ENCODE measurements around the gene NUDT17.

Gene NUDT17

DNA sequence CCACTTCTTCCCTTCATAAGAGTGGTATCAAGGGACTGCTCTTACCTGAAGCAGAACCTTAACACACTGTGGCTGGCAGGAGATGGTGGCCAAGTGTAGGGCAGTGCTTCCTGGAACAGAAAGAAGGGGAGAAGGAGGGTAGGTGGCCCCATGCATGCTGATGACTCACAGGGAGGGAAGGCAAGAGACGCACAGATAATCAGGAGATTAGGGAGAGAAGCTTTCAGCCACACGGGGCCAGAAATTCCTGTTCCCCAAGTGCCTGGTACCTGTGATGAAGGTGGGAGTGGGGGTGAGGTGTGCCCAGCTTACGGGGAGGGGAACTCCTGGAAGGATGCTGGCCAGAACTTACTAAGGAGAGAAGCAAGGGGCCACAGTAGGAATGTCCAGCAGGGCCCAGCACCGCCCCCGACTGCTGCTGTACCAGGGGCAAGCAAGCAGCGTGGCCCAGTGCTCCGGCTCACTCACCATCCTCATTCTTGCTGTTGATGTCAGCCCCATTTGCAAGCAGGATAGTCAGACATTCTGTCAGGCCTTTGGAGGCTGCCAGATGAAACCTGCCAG lies 32.6 kb downstream of the NUDT17 start:
- no peaks in the 10 kb centered on the region for H3K36me3 ChIP-seq (ENCODE audit: insufficient read depth)
- H4K20me1 ChIP-seq (ENCODE audit: insufficient read depth), result no peaks in the 10 kb centered on the region
- no peak overlapping the region for H3K9ac ChIP-seq
- TF ChIP-seq, protein P1, sequence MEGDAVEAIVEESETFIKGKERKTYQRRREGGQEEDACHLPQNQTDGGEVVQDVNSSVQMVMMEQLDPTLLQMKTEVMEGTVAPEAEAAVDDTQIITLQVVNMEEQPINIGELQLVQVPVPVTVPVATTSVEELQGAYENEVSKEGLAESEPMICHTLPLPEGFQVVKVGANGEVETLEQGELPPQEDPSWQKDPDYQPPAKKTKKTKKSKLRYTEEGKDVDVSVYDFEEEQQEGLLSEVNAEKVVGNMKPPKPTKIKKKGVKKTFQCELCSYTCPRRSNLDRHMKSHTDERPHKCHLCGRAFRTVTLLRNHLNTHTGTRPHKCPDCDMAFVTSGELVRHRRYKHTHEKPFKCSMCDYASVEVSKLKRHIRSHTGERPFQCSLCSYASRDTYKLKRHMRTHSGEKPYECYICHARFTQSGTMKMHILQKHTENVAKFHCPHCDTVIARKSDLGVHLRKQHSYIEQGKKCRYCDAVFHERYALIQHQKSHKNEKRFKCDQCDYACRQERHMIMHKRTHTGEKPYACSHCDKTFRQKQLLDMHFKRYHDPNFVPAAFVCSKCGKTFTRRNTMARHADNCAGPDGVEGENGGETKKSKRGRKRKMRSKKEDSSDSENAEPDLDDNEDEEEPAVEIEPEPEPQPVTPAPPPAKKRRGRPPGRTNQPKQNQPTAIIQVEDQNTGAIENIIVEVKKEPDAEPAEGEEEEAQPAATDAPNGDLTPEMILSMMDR (conservative IDR thresholded peaks at IDR 0.05; ENCODE audit: low read depth, low read length), result no peak
- no peaks in the 10 kb centered on the region for H3K79me2 ChIP-seq (ENCODE audit: insufficient read depth, low read depth)
- H3K4me1 ChIP-seq (ENCODE audit: low read depth, poor library complexity, severe bottlenecking), result peaks cover 7% of the 10 kb centered on the region
- H3K4me3 ChIP-seq (IDR thresholded peaks at IDR 0.05; ENCODE audit: insufficient read depth, low read depth, low read length), result no peak overlapping the region
- no peak overlapping the region for H3K4me2 ChIP-seq
- peaks cover 9% of the 10 kb centered on the region; the same call in 1 of the 2 replicates for H3K27me3 ChIP-seq (ENCODE audit: insufficient read depth, low read depth)
- no peak overlapping the region for H2AFZ ChIP-seq (ENCODE audit: low read depth)
- no peak overlapping the region for H3K27ac ChIP-seq

DNA sequence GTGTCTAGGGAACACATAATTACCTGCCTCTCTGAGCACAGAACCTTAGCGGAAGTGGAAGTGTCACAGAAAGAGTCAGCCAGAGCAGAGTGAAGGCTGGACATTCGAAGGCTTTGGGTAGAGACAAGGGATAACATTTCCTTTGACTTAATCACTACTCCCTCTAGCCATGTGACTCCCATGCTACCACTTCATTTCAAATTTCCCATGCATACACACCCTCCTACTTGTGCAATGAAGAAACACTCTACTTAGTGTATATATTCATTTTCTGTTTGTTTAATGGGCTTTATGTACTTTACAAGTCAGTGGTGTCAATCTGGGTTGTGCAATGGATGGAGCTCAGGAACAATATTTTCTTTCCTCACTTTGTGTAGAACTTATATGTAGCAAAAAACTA lies 33.3 kb downstream of the NUDT17 start:
- no peak overlapping the region for H2AFZ ChIP-seq (ENCODE audit: low read depth)
- H3K4me3 ChIP-seq (IDR thresholded peaks at IDR 0.05; ENCODE audit: insufficient read depth, low read depth, low read length), result no peak overlapping the region
- no peak overlapping the region for H3K4me2 ChIP-seq
- no peaks in the 10 kb centered on the region for H4K20me1 ChIP-seq (ENCODE audit: insufficient read depth)
- H3K27ac ChIP-seq, result no peak overlapping the region
- TF ChIP-seq, protein P1 (conservative IDR thresholded peaks at IDR 0.05; ENCODE audit: low read depth, low read length), result no peak
- no peak overlapping the region for H3K9ac ChIP-seq
- H3K4me1 ChIP-seq (ENCODE audit: low read depth, poor library complexity, severe bottlenecking), result peaks cover 7% of the 10 kb centered on the region
- H3K36me3 ChIP-seq (ENCODE audit: insufficient read depth), result no peaks in the 10 kb centered on the region
- no peaks in the 10 kb centered on the region for H3K79me2 ChIP-seq (ENCODE audit: insufficient read depth, low read depth)
- H3K27me3 ChIP-seq (ENCODE audit: insufficient read depth, low read depth), result peaks cover 15% of the 10 kb centered on the region; the same call in 1 of the 2 replicates

DNA sequence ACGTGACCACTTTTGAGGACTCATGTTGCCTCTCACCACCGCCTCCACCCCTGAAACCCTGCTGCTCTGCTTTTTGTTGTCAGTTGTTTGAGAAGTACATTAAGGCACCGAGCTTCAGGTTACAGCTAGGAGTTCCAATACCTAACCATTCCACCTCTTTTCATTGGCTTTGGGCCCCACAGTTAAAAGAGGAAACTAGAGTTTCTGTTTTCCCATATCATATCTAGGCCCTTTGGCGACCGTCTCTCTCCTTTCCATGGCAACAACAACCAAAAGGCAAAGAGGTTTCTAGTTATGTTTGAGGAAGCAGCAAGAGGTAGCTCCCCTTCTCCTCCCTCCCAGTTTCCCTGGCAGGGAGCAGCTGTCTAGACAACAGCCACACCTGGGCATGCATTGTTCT lies 34.3 kb downstream of the NUDT17 start:
- Histone ChIP-seq H4K20me1 (ENCODE audit: insufficient read depth) (no peaks in the 10 kb centered on the region), H3K4me2 (no peak overlapping the region), H3K79me2 (ENCODE audit: insufficient read depth, low read depth) (no peaks in the 10 kb centered on the region), H3K4me1 (ENCODE audit: low read depth, poor library complexity, severe bottlenecking) (peaks cover 7% of the 10 kb centered on the region), H2AFZ (ENCODE audit: low read depth) (no peak overlapping the region), H3K27me3 (ENCODE audit: insufficient read depth, low read depth) (peaks cover 26% of the 10 kb centered on the region), H3K36me3 (ENCODE audit: insufficient read depth) (no peaks in the 10 kb centered on the region), H3K9ac (no peak overlapping the region), H3K4me3 (IDR thresholded peaks at IDR 0.05; ENCODE audit: insufficient read depth, low read depth, low read length) (no peak overlapping the region), H3K27ac (no peak overlapping the region)
- TF ChIP-seq, protein P1 (conservative IDR thresholded peaks at IDR 0.05; ENCODE audit: low read depth, low read length), result no peak

DNA sequence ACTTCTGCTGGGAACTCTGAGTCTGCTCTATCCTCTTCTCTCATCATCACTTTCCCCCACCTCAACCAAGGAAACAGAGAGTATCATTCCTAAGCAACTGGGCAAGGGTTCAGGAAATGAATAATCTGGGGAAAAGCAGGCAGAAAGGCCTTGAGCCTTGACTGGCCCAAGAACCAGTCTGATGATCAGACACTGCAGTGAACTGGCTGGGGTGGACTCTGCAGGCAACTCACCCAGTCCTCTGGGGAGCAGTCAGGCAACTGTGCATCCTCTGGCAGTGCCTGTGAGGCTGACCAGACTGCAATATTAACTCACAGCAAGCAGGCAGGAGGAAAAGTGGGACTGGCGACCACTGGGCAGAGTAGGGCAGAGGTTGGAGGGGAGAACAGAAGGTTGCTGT lies 39.2 kb downstream of the NUDT17 start:
- H3K4me3 ChIP-seq (IDR thresholded peaks at IDR 0.05; ENCODE audit: insufficient read depth, low read depth, low read length), result no peak overlapping the region
- H3K36me3 ChIP-seq (ENCODE audit: insufficient read depth), result no peaks in the 10 kb centered on the region
- TF ChIP-seq, protein P1 (conservative IDR thresholded peaks at IDR 0.05; ENCODE audit: low read depth, low read length), result no peak
- no peaks in the 10 kb centered on the region for H4K20me1 ChIP-seq (ENCODE audit: insufficient read depth)
- H3K4me1 ChIP-seq (ENCODE audit: low read depth, poor library complexity, severe bottlenecking), result peaks cover 18% of the 10 kb centered on the region
- H3K27ac ChIP-seq, result no peak overlapping the region
- H3K27me3 ChIP-seq (ENCODE audit: insufficient read depth, low read depth), result peaks cover 25% of the 10 kb centered on the region
- H3K4me2 ChIP-seq, result no peak overlapping the region
- H3K9ac ChIP-seq, result no peak overlapping the region
- H2AFZ ChIP-seq (ENCODE audit: low read depth), result 0 out of 2 replicates have a peak overlapping the region, but pooled peaks have one; percentile 95
- no peaks in the 10 kb centered on the region for H3K79me2 ChIP-seq (ENCODE audit: insufficient read depth, low read depth)

All from KMS-11 (cell line).